NCI-H1048 (cell line): ENCODE measurements around the gene PECR.
"Not testable (repeated sequence)": the region's sequence is repeated elsewhere in the genome, so short reads cannot be mapped to it uniquely, and the experiment has no call there.

Experiments used
- DNase-seq: peaks from one replicate; lab custom pipeline; 2025; lab: John Stamatoyannopoulos, UW

PECR gene

GRCh38 chr2:216029416-216030129 lies 52.0 kb downstream of the PECR start:
- no peak for DNase-seq

- no peak for DNase-seq
These were observed 56.8 kb downstream of the PECR start for GRCh38 chr2:216024779-216025336.

GRCh38 chr2:216023055-216023648 lies 58.5 kb downstream of the PECR start:
- DNase-seq, result no peak

GRCh38 chr2:216021768-216022565 lies 59.6 kb downstream of the PECR start:
- DNase-seq, result no peak

GRCh38 chr2:216018709-216019108 lies 62.9 kb downstream of the PECR start:
- no peak for DNase-seq

GRCh38 chr2:216017365-216017764 lies 64.2 kb downstream of the PECR start:
- DNase-seq, result no peak

- DNase-seq, result no peak
These were observed 65.0 kb downstream of the PECR start for GRCh38 chr2:216016581-216016980.

- DNase-seq, result no peak
These were observed 65.7 kb downstream of the PECR start for GRCh38 chr2:216015722-216016464.

- DNase-seq, result no peak
These were observed 66.6 kb downstream of the PECR start for GRCh38 chr2:216014986-216015385.

- no peak for DNase-seq
These were observed 67.6 kb downstream of the PECR start for GRCh38 chr2:216014006-216014405.

- peak; percentile 63 for DNase-seq
These were observed 68.3 kb downstream of the PECR start, which contains the start of gene MREG for GRCh38 chr2:216013080-216013909. MREG (minus strand) TSS chr2:216013551; CDS start chr2:216013327, 224 bp downstream.

GRCh38 chr2:216012830-216013079 lies 68.9 kb downstream of the PECR start:
- DNase-seq, result no peak

- no peak for DNase-seq
These were observed 69.3 kb downstream of the PECR start for GRCh38 chr2:216012133-216012829.

- DNase-seq, result not testable (repeated sequence)
These were observed 72.4 kb downstream of the PECR start for GRCh38 chr2:216009215-216009614.

- DNase-seq, result no peak
These were observed 73.2 kb downstream of the PECR start for GRCh38 chr2:216008387-216008786.

- no peak for DNase-seq
These were observed 75.4 kb downstream of the PECR start for GRCh38 chr2:216006164-216006663.

GRCh38 chr2:216004697-216005283 lies 76.8 kb downstream of the PECR start:
- DNase-seq, result no peak

- DNase-seq, result no peak
These were observed 77.5 kb downstream of the PECR start for GRCh38 chr2:216003876-216004696.

- DNase-seq, result no peak
These were observed 78.9 kb downstream of the PECR start for GRCh38 chr2:216002693-216003092.
